GM19025 (cell line): Measurements from ENCODE around the gene SYT11.

Source experiments
- ATAC-seq: cut with Tn5 transposase; IDR thresholded peaks from one replicate; pipeline ENCODE4 v1.9.1; 2021; ENCODE audit warnings: mild to moderate bottlenecking, low read depth, moderate library complexity; ENCODE audit not compliant: unreplicated experiment

SYT11 gene

DNA sequence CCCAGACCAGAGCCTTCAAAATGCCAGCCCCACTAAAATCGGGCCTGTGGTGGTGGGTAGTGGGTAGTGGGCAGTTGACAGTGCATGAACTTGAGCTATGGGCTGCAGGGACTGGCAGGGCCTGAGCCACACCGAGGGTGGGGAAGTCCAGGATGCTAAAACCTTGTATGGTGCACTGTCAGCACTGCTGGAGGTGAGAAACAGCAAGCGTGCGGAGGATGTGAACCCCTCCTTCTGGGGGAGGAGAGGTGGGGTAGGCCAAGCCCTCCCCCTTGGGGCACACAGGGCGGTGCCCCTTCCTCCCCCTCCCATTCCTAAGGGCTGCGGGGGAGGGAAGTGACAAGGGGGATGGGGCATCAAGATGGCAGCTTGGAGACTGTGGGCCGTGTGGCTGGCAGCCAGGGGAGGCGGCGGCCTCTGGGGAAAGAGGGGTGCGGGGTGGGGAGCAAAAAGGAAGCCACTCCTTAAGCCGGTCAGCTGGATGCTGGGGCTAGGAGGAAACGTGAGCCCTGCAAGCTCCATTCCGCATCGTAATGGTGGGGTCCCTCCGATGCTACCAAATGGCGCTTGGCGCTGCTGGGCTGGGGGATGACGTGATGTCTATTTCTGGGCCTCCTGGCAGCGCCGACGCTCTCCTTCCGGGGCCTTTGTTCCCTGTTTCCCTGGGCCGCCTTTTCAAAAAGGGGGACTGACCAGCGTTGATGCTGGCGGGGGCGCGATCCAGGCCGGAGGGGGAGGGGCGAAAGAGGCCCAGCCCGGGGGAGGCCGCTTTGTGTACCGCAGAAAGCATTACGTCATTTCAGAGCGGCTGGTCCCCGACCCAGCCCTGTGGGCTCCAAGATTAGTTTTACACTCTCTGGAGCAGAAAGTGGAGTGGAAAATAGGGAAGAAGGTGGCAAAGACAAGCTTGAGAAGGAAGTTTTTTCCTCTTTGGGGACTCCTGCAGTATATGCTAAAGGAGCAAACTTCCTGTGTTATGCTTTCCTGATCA lies 809 bp downstream of the SYT11 start:
- ATAC-seq: no peak

DNA sequence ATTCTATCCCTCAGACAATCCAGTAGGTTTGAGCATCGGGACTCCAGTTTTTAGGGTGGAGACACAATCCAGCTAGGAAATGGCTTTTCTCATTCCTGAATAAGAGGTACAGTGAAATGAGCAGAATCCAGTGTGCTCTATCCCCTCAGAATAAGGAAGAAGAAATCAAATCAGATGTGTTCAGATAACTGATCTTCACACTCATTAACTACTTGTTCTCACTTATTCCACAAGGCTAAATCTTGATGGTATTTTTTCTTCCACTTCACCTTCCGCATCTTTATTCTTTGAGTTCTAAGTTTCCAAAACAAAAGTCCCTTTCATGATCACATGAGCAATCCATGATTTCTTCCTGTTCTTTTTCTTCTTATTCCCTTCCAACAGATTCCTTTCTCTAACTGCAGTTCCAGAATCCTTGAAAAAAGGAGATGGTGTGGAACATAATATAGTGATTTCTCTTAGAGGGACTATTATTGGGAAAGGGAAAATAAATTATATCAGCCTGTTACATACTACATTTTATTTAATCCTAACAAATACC lies 1.7 kb downstream of the SYT11 start:
- ATAC-seq: no peak

DNA sequence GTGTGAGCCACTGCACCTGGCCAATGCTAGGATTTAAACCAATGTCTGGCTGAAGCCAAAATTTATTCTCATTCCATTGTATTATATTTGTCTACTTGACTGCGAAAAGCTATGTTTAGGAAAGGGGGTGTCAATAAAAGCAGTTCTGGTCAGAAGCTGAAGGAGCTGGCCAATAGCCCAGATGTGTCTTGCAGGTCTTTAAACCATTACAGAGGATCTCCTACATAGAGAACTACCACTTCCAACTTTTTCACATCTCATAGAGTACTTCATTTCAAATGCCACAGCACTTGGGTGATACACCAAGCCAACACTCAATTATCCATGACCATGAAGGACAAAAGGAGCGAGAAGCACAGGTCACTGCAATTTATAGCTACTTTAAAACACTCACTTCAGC lies 2.5 kb downstream of the SYT11 start:
- no peak for ATAC-seq

DNA sequence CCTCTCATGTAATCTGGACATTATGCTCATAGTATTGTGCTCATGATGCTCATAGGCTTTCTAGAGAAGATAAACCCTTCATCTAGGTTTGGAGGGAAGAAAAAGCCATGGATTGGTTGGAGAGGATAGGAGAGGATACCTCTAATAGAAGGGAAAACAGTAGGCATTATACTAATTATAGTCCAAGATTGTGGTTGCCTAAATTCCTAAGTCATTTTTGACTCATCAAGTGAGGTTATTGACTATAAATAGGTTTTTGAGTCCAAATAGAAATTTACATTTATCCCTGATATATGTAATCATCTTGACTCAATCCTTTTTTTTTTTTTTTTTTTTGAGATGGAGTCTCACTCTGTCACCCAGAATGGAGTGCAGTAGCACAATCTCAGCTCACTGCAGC lies 5.0 kb downstream of the SYT11 start:
- no peak for ATAC-seq

DNA sequence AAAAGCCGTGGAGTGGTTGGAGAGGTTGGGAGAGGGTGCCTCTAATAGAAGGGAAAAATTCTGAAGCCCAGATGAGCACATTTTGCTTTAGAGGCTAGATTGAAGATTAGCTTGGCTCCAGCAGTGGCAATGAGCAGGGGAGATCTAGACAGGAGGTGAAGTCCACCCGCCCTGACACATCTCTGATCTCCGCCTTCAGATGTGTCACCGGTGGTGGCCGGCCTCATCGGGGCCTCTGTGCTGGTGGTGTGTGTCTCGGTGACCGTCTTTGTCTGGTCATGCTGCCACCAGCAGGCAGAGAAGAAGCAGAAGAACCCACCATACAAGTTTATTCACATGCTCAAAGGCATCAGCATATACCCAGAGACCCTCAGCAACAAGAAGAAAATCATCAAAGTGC lies 8.4 kb downstream of the SYT11 start:
- ATAC-seq: no peak

DNA sequence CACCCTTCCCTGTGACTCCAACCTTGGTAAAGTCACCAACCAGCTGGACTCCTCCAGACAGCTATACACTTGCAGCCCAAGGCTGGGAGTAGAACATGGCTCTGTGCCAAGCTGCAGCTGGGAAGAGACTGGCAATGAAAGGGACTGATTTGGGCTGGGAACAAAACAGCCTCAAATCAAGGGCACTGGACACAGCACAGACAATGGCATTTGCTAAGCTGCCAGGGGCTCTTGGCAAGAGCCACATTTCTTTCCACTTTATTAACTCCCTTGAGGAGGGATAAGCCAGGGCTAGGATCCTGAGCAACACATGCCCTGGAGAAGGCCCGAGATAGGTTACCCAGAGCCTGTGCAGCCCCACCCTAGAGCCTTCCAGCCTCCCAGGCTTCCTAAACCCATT lies 12.0 kb downstream of the SYT11 start:
- no peak for ATAC-seq

DNA sequence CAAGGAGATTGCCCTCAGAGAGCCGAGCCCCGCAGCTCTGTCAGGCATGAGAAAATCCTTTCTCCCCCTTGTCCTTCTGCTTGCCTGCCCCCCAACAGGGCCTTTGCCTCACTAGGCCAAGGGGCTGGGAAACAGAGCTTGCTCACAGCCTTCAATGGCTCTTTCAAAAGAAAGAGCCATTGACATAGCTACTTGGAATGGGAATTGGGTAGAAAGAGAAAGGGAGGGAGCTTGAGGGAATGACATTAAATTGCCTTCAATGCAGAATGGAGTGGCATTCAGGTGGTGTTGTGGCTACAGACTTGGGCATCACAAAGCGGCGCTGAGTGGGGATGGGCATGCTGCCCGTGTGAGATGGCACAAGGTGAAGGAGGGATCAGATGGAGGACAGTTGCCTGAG lies 13.2 kb downstream of the SYT11 start:
- no peak for ATAC-seq

DNA sequence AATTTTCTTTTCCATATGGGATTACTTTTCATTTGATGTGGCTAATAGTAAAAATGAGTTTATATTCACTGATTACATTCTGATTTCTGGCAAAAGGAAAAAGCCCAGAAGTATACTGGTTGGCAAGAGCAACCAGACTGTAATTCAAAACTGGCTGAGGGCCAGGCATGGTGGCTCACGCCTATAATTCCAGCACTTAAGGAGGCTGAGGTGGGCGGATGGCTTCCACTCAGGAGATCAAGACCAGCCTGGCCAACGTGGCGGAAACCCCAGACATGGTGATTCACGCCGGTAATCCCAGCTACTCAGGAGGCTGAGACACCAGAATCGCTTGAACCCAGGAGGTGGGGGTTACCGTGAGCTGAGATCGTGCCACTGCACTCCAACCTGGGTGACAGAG lies 14.5 kb downstream of the SYT11 start:
- ATAC-seq: no peak

DNA sequence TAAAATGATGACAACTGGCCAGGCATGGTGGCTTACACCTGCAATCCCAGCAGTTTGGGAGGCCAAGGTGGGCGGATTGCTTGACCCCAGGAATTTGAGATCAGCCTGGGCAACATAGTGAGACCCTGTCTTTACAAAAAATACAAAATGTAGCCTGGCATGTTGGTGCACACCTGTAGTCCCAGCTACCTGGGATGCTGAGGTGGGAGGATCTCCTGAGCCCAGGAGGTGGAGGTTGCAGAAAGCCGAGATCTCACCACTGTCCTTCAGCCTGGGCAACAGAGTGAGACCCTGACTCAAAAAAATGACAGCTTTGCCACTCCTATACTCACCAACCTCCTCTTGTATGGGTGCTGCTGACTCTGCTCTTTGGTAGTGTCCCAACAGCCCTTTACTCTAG lies 18.6 kb downstream of the SYT11 start:
- no peak for ATAC-seq

DNA sequence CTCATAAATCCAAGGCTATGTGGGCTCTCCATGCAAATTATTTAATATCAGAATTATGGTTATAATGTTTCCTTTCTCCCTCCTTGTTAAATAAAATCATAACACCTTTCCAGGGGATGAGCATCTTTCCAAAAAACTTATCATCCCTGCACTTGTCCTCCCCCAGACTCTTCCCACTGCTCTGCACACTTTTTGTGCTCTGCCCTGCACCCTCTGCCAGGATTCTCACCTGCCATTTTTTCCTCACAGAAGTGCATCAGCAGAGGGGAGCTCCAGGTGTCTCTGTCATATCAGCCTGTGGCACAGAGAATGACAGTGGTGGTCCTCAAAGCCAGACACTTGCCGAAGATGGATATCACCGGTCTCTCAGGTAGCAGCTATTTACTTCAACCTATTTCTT lies 20.9 kb downstream of the SYT11 start:
- no peak for ATAC-seq

DNA sequence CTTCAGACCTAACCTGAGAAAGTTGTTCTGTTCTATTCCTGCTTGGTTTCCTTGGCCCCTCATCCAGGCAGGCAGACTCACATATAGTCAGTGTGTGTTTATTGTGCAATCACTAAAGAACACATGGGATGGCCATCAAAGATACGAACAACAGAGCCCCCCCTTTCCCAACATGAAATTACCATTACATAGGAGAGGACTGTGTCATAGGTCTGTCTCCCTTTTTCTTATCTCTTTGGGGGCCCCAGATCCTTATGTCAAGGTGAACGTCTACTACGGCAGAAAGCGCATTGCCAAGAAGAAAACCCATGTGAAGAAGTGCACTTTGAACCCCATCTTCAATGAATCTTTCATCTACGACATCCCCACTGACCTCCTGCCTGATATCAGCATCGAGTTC lies 21.6 kb downstream of the SYT11 start:
- ATAC-seq: no peak

DNA sequence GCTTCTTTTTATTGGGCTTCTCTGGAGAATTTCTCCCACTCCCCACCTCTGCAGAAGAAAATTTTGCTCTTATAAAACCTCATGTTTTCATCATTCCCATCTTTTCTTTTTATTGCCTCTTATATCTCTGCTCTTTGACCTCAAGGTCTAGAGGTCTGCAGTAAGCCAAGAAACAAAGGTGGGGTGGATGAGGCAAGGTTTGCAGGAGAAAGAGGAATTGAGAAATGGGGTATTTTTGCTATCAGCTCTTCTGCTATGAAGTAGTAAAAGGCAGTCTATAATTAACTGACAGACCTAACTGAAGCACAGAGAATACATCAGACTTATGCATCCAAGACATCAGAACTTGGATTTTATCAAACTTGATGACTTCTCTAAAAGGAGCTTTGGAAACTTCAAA lies 22.9 kb downstream of the SYT11 start:
- no peak for ATAC-seq

DNA sequence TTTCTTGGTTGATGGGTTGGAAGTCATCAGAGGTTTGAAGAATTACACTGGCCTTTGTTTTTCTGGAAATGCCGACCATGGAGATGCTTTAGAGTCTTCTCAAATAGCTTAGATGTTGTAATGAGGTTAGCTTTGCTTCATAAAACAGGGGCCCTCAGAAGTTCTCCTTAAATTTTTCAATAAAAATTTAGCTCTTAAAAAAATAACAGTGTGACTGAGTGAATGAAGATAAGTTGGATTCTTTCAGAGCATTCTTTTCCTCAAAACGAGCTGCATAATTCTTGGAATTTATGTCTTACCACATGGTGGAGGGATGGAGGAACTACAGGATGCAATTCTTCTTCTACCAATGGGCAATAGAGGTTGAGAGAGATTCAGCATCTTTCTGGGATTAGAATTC lies 23.4 kb downstream of the SYT11 start:
- ATAC-seq: no peak

DNA sequence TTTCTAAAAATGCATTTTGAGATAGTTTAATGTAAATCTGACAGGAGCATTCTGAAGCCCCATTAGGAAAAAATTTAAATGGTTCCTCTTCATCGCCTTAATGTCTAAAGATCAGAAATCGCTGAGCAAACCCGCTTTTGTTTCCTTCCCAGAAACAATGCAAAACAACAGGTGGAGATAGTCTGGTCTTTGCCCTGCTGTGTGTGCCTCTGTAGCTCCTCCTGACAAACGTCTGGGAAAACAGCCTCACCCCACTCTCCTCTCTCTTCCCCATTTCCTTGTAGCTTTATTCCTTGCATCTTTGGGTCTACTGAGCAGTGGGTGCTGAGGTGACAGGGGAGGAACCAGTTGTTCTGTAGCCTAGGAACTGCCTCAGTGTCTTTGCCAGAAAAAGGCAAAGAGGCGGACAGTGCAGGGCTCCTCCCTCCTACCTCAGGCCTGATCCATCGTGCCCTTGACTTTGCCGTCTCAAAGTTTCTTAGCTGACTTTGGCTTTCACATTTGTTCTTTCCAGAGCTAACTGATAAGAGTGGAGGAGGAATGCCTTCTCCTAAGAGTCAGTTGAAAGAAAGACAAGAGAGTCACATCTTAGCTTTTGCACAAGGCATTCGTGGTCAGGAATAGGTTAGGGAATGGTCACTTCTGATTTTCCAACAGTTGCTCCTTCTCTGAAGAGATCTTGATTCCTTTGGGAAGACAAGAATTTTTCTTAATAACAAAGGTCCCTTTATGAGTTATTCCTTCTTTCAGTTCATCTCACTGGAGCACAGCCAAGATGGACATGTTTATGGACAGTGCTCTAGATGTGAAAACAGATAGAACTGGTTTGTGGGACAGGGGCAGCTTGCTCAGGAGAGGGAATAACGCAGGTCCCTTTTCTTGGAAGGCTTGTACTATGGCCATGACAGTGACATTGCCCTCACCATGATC lies 24.9 kb downstream of the SYT11 start:
- no peak for ATAC-seq

DNA sequence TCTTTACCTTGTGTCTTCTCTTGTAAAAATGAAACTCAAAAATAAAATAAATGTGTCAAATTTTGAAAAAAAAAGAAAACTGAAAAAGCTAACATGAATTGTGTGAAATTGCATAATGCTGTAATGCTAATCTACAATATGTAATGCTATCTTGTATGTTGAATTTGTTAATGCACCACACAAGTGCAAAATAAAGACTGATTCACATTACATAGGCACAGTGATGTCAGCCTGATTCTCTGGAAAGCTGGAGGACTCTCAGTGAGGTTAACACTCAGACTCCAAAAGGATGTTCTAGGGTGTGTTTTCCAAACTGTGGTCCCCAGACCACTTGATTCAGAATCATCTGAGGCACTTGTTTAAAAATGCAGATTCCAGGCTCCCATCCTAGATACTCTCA lies 25.6 kb downstream of the SYT11 start:
- no peak for ATAC-seq

DNA sequence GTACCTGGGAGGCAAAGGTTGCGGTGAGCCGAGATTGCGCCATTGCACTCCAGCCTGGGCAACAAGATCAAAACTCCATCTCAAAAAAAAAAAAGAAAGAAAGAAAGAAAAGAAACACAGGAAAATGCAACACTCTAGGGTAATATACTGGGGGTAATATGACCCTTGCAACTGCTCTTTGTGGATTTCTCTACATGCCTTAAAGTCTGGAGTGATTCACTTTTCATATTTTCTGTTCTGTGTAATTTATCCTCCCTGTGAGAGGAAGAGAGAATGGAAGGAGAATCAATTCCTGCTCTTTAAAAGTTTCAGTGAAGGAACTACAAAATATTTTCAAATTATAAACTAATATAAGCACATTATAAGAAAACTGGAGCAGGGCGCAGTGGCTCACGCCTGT lies 29.1 kb downstream of the SYT11 start:
- no peak for ATAC-seq

DNA sequence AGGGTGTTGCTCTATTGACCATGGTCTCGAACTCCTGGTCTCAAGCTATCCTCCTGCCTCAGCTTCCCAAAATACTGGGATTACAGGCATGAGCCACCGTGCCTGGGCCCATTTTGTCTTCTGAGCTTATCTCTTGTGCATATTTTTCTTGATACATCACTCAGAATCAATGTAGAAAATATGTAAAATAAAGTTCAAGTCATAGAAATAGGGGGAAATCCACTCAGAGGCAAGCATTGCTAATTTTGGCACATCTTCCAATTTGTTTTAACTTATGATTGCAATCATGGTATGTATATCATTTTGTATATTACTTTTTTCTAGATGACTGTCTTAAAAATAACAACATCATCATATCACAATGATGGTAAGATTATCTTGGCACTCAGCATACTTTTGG lies 30.2 kb downstream of the SYT11 start:
- ATAC-seq: no peak

DNA sequence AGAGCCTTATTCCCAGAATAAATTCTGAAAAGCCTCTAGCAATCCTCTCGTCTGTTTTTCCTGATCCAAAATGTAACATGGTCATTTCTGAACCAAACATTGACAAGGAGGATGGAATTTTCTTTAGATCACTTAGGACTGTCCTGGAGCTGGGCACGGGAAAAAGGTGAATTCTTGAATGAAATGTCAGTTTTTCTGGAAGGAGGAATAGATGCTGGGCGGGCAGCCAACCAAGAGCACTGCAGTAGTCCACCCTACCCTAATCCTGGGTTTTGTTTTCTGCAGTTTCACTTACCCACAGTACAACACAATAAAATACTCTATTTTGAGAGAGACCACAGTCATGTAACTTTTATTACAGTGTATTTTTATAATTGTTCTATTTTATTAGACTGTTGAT lies 30.9 kb downstream of the SYT11 start:
- no peak for ATAC-seq

DNA sequence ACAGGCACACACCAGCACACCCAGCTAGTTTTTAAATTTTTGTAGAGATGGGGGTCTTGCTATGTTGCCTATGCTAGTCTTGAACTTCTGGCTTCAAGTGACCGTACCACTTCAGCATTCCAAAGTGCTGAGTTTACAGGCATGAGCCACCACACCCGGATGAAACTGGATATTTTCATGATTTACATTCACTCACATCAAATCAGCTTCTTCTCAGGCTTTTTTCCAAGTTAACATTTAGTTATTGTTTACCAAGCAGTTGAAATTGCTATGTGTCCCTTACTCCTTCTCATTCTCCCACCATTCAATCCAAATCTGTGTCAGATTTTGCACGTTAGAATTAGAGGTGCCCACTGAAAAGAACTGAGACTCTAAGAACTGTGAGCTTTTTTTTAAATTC lies 33.4 kb downstream of the SYT11 start:
- ATAC-seq: no peak

DNA sequence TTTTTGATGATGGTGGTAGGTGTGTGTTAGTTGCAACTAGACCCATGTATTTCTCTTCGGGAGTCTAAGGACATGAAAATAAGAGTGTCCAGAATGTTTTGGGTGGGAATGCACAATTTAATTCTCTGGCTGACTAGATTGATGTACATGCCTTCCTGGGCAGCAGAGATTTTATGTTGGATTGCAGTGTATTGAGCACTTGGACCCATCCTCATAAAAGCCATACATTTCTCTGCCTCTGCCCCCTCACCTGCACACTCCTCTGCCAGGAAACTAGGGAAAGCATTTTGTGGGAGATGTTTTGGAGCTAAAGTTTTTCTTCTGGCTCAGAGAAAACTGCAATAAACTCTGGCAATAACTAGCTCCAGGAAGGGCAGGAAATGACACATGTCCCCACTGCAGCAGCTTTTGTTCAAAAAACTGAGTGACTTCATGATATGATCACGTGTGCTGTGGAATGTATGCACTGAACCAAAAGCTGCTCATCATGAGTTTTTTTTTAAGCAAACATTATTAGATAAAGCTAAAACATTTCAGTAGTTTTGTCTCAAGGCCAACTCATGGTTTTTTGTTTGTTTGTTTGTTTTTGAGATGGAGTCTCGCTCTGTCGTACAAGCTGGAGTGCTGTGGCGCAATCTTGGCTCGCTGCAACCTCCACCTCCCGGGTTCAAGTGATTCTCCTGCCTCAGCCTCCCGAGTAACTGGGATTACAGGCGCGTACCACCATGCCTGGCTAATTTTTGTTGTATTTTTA lies 34.2 kb downstream of the SYT11 start:
- no peak for ATAC-seq
